Right cardiac atrium (tissue), 5 donors: ENCODE results near the gene ADAMTS14. TPM values are rescaled to one million over a fixed set of nuclear protein-coding genes. Genes with fewer than 3 reads are reported as not detected.

Experiments
- ATAC-seq, 2 donors: fragments of 200-7000 bp; cut with Tn5 transposase; one replicate each; pipeline versions ENCODE4 v1.8.0 to v1.9.1; 2020; ENCODE audit warnings: moderate library complexity in 2 of 2, mild to moderate bottlenecking in 1 of 2
- DNase-seq, 3 donors: peaks; one replicate each; pipeline ENCODE4 v3.0.0-alpha.2; 2020
- H3K27ac ChIP-seq: one replicate; pipeline ENCODE4 v1.5.1; 2013; ENCODE audit warnings: mild to moderate bottlenecking, low read length, control low read depth, moderate library complexity
- H3K27me3 ChIP-seq: one replicate; pipeline ENCODE4 v1.6.1; 2013; ENCODE audit not compliant: control insufficient read depth, insufficient read depth
- H3K4me1 ChIP-seq: one replicate; pipeline ENCODE4 v1.6.1; 2013; ENCODE audit warnings: low read length; ENCODE audit not compliant: control insufficient read depth, insufficient read depth
- H3K4me3 ChIP-seq: one replicate; pipeline ENCODE4 v1.5.1; 2013; ENCODE audit warnings: low read length, control low read depth
- H3K9me3 ChIP-seq: one replicate; pipeline ENCODE4 v1.6.1; 2013; ENCODE audit warnings: low read length; ENCODE audit not compliant: control insufficient read depth
- whole genome bisulfite sequencing: extraction: QIAGEN DNeasy Blood & Tissue Kit; methylation state at CpG from one replicate; pipeline ENCODE4 v1.1.7; 2013; 5-methylcytosine and 5-hydroxymethylcytosine counted together
- intact Hi-C, 4 donors: fragments of 100-400 bp; cut with DNase I; formaldehyde crosslinking; loops; one replicate each; pipeline versions ENCODE4 v1.11.0 to v1.14.0; 2022 to 2023
- polyA plus RNA-seq: library from polyadenylated mRNA; stranded (reverse); fragments of 200-250 nt; gene quantifications from one replicate; pipeline ENCODE4 v1.2.3, GENCODE V29; 2013
- total RNA-seq, 4 donors: library from RNA; stranded (reverse); fragmentation: NEBNext Ultra II Directional; extraction: Animal tissue kit (Norgen Biotek cat#: 25700); gene quantifications; one replicate each; pipeline ENCODE4 v1.2.1, GENCODE V29; 2021
- donor health status: healthy with polysubstance abuse.
- donor health status: DM: no; HTN: yes; CAD: no.
- donor health status: DM: no; HTN: no; CAD: no.
- donor health status: DM: no; HTN: yes; CAD: no; lungs with severe emphysema.
- donor health status: DM: yes; HTN: yes; CAD: no.

Gene ADAMTS14
- total and polyA plus RNA-seq, 5 donors, result 0.03 to 0.36 (median 0.14) TPM

DNA sequence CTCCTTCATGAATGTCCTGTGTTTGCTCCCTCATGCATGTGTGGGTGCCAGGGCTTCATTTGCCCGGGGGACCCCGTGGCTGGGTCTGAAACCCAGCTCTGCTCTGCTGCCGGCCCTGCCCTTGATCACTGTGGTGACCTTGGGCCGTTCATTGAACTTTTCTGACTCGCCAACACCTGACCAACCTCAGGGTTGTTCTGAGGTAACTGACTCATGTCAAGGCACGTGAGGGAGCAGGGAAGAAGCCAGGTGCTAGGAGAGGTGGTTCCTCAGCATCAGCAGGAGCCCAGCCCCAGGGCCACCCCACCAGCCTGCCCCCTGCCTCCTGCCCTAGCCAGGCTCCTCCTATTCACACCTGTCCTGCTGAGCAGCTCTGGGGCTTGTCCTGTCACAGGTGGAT is 64.9 kb downstream of the ADAMTS14 start:
- H3K9me3 ChIP-seq, result no peaks in the 10 kb centered on the region
- no peak overlapping the region for H3K4me3 ChIP-seq
- H3K4me1 ChIP-seq, result no peaks in the 10 kb centered on the region
- H3K27ac ChIP-seq, result no peak overlapping the region
- no peaks in the 10 kb centered on the region for H3K27me3 ChIP-seq
- 89% methylated on average over 6 of the region's 6 CpGs for WGBS
- intact Hi-C loops, result no loop called here
- ATAC-seq, result no peak
- DNase-seq, result no peak

DNA sequence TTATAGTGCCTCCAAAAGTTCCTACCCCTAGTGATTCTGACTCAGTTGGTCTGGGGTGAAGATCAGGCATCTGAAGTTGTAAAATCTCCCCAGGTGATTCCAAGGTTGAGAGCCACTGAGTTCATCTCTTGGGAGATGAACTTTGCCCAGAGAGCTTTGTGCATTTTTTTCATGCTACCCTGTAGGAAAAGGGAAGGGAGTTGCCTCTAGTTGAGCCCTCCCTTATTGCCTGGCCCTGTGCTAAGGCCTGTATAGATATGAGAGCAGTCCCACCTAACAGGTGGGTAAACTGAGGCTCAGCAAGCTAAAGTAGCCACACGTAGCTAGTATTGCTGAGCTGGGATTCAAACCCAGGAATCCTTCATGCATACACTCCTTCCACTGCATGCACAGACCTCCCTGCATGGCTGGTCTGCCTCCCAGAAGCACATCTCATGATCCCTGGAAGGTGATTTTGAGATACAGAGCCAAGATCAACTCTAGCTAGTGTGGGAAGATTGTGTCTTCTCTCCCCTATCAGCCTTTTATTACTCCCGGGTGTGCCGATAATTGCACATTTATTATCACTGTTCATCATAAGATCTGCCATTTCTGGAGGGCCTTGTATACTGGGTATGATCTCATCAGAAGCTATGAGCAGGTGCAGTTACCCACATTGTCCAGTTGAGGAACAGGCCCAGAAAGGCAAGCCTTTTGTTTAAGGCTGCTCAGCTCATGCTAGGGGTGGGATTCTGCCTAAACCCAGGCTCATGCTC is 65.9 kb downstream of the ADAMTS14 start:
- Histone ChIP-seq H3K27ac (no peak overlapping the region), H3K9me3 (no peaks in the 10 kb centered on the region), H3K4me1 (no peaks in the 10 kb centered on the region), H3K27me3 (no peaks in the 10 kb centered on the region), H3K4me3 (no peak overlapping the region)
- ATAC-seq (no peak), DNase-seq (no peak)
- intact Hi-C loops, result no loop called here
- WGBS, result 74% methylated on average over 3 of the region's 3 CpGs

DNA sequence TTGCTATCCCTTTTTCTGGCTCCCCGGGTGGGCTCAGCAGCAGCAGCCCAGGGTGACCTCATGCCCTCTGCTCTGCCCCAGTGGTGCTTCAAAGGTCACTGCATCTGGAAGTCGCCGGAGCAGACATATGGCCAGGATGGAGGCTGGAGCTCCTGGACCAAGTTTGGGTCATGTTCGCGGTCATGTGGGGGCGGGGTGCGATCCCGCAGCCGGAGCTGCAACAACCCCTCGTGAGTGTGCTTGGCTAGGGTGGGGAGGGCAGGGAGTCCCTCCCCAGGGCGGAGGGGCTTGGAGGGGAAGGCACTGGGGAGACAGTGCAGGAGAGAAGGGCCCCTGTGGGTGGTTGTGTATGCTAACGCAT is 66.4 kb downstream of the ADAMTS14 start:
- no peak overlapping the region for H3K4me3 ChIP-seq
- H3K27ac ChIP-seq, result no peak overlapping the region
- DNase-seq (no peak), ATAC-seq (no peak)
- intact Hi-C loops, result no loop called here
- H3K9me3 ChIP-seq, result no peaks in the 10 kb centered on the region
- H3K4me1 ChIP-seq, result no peaks in the 10 kb centered on the region
- no peaks in the 10 kb centered on the region for H3K27me3 ChIP-seq
- 82% methylated on average over 12 of the region's 12 CpGs for WGBS

- Histone ChIP-seq H3K4me1 (no peaks in the 10 kb centered on the region), H3K27me3 (no peaks in the 10 kb centered on the region), H3K4me3 (no peak overlapping the region), H3K27ac (no peak overlapping the region), H3K9me3 (no peaks in the 10 kb centered on the region)
- no peak for ATAC-seq
- intact Hi-C loops, result no loop called here
- no peak for DNase-seq
- 82% methylated on average over 12 of the region's 12 CpGs for WGBS
Observed at GRCh38 chr10:70740406-70741288, 68.3 kb downstream of the ADAMTS14 start.

DNA sequence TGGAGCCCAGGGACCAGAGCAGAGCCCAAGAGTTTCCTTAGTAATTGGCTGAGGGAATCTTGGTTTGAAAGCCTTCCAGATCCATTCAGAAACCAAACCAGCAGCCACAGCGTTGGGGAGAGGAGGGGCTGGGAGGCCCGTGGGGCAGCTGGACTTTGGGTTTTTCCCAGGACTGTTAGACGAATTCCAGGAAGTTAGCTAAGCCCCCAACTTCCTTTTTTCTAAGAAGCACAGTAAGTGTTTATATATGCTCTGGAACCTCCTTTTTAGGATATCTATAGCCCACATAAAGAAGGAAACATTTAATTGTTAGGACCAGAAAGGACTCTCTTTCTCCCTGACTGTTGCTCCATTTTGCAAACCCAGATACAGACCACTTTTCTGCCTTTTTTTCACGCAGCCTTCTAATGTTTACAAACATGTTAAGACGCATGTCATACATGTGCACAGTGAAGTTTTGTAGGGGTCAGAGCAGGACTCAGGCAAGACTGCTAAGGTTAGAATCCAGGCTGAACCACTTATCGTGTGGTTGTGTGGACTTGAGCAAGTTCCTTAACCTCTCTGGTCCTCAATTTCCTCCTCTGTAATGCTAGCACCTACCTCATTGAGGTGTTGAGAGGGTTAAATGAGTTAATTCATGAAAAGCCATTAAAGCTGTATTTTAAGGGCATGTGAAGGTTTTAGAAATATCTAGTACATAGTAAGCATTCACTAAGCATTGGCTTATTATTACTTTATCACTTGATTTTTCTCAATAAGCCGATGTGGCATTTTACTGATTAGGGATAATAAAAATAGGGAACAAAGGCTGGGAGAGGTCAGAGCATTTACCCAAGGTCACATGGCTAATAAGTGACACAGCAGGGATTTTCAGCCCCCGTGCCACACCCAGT is 70.5 kb downstream of the ADAMTS14 start:
- DNase-seq, result peak; percentile 49 to 84 (median 80)
- H3K27ac ChIP-seq, result no peak overlapping the region

GRCh38 chr10:70743430-70743788 is 71.1 kb downstream of the ADAMTS14 start:
- intact Hi-C loops, result no loop called here
- WGBS, result 83% methylated on average over 17 of the region's 17 CpGs

More for the DNA sequence above, 70.5 kb downstream of the ADAMTS14 start:
- ATAC-seq, result peak; percentile 72 to 82
- intact Hi-C loops, result no loop called here
- Histone ChIP-seq H3K4me1 (peaks cover 4% of the 10 kb centered on the region), H3K27me3 (no peaks in the 10 kb centered on the region), H3K4me3 (no peak overlapping the region), H3K9me3 (no peaks in the 10 kb centered on the region)
- 38% methylated on average over 8 of the region's 8 CpGs for WGBS

GRCh38 chr10:70743879-70744278 is 71.6 kb downstream of the ADAMTS14 start:
- no peak for DNase-seq
- Histone ChIP-seq H3K4me1 (peaks cover 4% of the 10 kb centered on the region), H3K4me3 (no peak overlapping the region), H3K27me3 (no peaks in the 10 kb centered on the region), H3K27ac (no peak overlapping the region), H3K9me3 (no peaks in the 10 kb centered on the region)
- intact Hi-C loops, result no loop called here
- ATAC-seq, result no peak
- WGBS, result 86% methylated on average over 13 of the region's 13 CpGs

More at GRCh38 chr10:70743430-70743788, 71.1 kb downstream of the ADAMTS14 start:
- no peak overlapping the region for H3K27ac ChIP-seq
- no peaks in the 10 kb centered on the region for H3K27me3 ChIP-seq
- ATAC-seq (no peak), DNase-seq (no peak)
- H3K9me3 ChIP-seq, result no peaks in the 10 kb centered on the region
- H3K4me3 ChIP-seq, result no peak overlapping the region
- peaks cover 4% of the 10 kb centered on the region for H3K4me1 ChIP-seq

- Histone ChIP-seq H3K27ac (no peak overlapping the region), H3K27me3 (no peaks in the 10 kb centered on the region), H3K4me3 (no peak overlapping the region), H3K9me3 (no peaks in the 10 kb centered on the region), H3K4me1 (peaks cover 4% of the 10 kb centered on the region)
- intact Hi-C loops, result no loop called here
- ATAC-seq (no peak), DNase-seq (no peak)
- 72% methylated on average over 6 of the region's 6 CpGs for WGBS
Observed at GRCh38 chr10:70744617-70745143, 72.4 kb downstream of the ADAMTS14 start.

DNA sequence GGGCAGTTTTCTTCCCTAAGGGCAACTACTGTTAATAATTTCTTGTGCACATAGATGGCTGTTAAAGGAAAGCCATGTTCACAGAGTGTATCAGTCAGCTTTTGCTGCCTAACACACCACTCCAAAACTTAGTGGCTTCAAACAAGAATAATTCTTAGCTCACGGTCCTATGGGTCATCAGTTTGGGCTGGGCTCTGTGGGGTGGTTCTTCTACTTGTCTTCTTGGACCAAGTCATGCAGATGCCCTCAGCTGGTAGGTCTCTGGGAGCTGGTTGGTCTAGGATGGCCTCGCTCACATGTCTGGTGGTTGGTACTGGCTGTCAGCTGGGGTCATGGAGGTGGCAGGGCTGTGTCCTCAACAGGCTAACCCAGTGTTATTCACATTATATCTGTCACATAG is 73.2 kb downstream of the ADAMTS14 start:
- DNase-seq (no peak), ATAC-seq (no peak)
- intact Hi-C loops, result no loop called here
- Histone ChIP-seq H3K27ac (no peak overlapping the region), H3K4me1 (peaks cover 4% of the 10 kb centered on the region), H3K9me3 (no peaks in the 10 kb centered on the region), H3K4me3 (no peak overlapping the region), H3K27me3 (no peaks in the 10 kb centered on the region)
- 76% methylated on average over 2 of the region's 2 CpGs for WGBS

DNA sequence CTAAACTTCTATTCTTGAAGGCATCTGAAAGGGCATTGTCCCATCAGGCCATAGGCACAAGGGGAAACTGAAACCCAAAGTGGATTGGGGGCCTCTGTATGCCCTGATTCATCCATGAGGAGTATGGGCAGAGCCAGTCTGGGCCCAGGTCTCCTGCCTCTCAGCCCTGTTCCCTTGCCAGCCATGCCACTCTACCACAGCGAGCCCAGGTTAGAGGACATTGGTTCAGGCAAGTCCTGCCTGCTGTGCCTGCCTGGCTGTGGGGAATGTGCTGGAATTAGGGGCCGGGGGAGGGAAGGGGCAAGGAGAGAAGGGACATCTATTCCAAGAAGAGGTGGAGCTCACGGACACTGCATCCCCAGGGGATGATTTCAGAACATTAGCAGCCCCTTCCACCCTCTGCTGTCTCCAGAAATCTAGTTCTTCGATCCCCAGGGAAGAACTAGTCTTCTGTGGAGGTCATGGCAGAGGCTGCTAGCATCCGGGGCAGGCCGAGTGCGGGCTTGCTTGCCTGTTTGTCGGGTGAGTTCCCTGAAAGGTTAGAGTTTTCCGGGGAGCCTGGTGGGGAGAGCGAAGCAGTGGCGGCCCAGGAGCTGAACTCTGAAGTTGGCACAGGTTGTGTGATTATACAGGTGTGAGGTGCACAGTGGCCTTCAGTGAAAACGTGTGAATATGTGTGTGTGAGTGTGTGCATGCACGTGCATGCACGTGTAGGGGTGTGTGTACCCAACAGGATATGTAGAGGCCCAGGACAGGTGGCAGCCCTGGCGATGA is 75.1 kb downstream of the ADAMTS14 start:
- peaks cover 4% of the 10 kb centered on the region for H3K4me1 ChIP-seq
- H3K27me3 ChIP-seq, result no peaks in the 10 kb centered on the region
- no peak overlapping the region for H3K27ac ChIP-seq
- peak in 1 of 3 donors; percentile 41 for DNase-seq
- no peak overlapping the region for H3K4me3 ChIP-seq
- no peak for ATAC-seq
- intact Hi-C loops, result no loop called here
- 72% methylated on average over 15 of the region's 15 CpGs for WGBS
- no peaks in the 10 kb centered on the region for H3K9me3 ChIP-seq
